ENCODE data around the gene FRMD4B. TPM values are rescaled to one million over a fixed set of nuclear protein-coding genes. Genes with fewer than 3 reads are reported as not detected.
A peak's percentile ranks its signal among the peaks of the same experiment; 100 is the strongest.

The FRMD4B gene
- total RNA-seq, 1 donor from 2014 or later = 16.4 TPM

DNA sequence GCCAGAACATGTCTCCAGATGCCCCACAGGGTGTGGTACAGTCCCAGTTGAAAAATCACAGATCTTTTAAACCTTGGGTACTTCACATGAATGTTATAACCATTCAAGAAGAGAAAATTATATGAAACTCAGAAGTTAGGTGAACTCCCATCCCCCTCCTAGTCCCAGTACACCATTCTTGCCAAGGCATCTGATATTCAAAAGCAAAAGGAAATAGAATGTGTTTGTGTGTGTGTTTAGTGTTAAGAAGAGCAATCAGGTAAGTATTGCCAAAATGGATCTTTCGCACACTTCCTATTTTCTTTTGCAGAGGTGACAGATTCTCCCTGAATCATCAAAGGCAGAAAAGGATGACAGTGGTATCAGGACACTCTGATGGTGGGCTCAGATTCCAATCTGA lies 219.4 kb downstream of the FRMD4B start:
- H3K27me3 ChIP-seq (ENCODE audit: control insufficient read depth, insufficient read depth, low read length) = no peaks in the 10 kb centered on the region
- TF ChIP-seq, protein P1, sequence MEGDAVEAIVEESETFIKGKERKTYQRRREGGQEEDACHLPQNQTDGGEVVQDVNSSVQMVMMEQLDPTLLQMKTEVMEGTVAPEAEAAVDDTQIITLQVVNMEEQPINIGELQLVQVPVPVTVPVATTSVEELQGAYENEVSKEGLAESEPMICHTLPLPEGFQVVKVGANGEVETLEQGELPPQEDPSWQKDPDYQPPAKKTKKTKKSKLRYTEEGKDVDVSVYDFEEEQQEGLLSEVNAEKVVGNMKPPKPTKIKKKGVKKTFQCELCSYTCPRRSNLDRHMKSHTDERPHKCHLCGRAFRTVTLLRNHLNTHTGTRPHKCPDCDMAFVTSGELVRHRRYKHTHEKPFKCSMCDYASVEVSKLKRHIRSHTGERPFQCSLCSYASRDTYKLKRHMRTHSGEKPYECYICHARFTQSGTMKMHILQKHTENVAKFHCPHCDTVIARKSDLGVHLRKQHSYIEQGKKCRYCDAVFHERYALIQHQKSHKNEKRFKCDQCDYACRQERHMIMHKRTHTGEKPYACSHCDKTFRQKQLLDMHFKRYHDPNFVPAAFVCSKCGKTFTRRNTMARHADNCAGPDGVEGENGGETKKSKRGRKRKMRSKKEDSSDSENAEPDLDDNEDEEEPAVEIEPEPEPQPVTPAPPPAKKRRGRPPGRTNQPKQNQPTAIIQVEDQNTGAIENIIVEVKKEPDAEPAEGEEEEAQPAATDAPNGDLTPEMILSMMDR (IDR thresholded peaks at IDR 0.05; ENCODE audit: insufficient read depth, low read length, poor library complexity, severe bottlenecking) = no peak
- no peaks in the 10 kb centered on the region for H3K36me3 ChIP-seq (ENCODE audit: control insufficient read depth, insufficient read depth, low read length)
- DNase-seq (ENCODE audit: low read depth) = no peak
- H3K4me3 ChIP-seq (ENCODE audit: low read depth, low read length) = no peak overlapping the region

DNA sequence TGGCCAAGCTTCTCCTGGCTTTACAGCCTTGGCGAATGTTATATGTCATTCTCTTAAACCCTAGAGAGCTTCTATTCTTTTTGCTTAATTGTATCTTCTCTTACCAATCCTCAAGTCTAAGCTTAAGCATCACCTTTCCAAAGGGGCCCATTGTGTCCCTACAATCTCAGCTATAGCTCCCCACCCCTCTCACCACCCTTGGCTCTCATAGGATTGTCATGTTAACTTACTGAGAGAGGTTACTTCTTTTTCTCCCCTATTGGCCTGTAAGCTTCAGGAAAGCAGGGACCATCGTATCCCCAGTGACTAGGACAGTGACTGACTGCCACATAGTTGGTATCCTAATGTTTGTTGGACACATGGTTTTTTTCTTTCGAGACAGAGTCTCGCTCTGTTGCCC lies 220.1 kb downstream of the FRMD4B start:
- Histone ChIP-seq H3K36me3 (ENCODE audit: control insufficient read depth, insufficient read depth, low read length) (no peaks in the 10 kb centered on the region), H3K27me3 (ENCODE audit: control insufficient read depth, insufficient read depth, low read length) (no peaks in the 10 kb centered on the region), H3K4me3 (ENCODE audit: low read depth, low read length) (no peak overlapping the region)
- TF ChIP-seq, protein P1 (IDR thresholded peaks at IDR 0.05; ENCODE audit: insufficient read depth, low read length, poor library complexity, severe bottlenecking) = no peak
- no peak for DNase-seq (ENCODE audit: low read depth)

DNA sequence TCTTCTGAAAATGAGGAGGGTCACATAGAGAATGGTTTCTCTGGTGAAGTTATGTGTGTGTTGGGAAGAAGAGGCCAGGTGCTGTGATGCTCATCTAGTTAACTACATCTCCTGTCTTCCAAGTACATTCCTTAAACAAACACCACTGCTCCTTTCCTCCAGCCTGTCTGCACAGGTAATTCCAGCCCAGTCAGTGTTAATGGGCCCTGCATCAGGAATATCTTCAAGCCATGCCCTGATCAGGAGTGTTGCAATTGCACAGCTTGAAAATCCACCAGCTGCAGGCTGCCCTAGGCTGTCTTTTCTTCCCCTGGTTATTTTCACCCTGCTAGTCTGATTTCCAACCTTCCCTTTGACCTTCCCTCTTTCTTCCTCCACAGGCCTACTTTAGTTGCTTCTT lies 221.6 kb downstream of the FRMD4B start:
- no peak for DNase-seq (ENCODE audit: low read depth)
- Histone ChIP-seq H3K4me3 (ENCODE audit: low read depth, low read length) (no peak overlapping the region), H3K36me3 (ENCODE audit: control insufficient read depth, insufficient read depth, low read length) (no peaks in the 10 kb centered on the region), H3K27me3 (ENCODE audit: control insufficient read depth, insufficient read depth, low read length) (no peaks in the 10 kb centered on the region)
- TF ChIP-seq, protein P1 (IDR thresholded peaks at IDR 0.05; ENCODE audit: insufficient read depth, low read length, poor library complexity, severe bottlenecking) = no peak

DNA sequence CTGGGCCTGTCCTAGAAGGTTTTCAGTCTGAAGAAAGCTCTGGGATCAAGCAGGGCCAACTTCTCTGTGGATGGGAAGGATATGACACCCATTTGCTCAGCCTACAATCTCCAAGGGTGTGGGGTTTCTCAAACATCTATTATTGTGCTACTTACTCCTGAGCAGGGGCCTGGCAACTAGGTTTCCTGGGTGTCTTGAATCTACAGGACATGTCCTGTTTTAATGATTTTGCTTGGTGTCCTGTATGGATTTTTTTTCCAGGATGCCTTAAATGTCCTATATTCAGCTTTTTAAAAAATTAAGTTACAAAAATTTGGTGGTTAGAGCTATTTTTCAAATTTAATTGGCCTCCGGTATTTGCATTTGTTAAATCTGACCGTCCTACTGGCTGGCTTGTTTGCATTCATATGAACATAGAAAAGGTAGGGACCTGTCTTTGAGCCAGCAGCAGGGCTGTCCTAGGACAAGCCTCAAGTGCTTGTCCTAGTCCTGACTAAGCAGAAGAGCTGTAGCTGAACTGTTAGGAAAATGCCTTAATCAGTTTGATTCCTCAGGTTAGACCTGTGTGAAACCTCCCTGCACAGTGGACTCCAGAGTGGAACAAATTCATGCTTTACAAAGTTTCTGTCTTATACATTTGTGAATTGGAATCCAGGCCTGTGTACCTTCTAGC lies 223.4 kb downstream of the FRMD4B start:
- no peak for DNase-seq (ENCODE audit: low read depth)
- Histone ChIP-seq H3K27me3 (ENCODE audit: control insufficient read depth, insufficient read depth, low read length) (no peaks in the 10 kb centered on the region), H3K4me3 (ENCODE audit: low read depth, low read length) (no peak overlapping the region), H3K36me3 (ENCODE audit: control insufficient read depth, insufficient read depth, low read length) (no peaks in the 10 kb centered on the region)
- TF ChIP-seq, protein P1 (IDR thresholded peaks at IDR 0.05; ENCODE audit: insufficient read depth, low read length, poor library complexity, severe bottlenecking) = no peak

DNA sequence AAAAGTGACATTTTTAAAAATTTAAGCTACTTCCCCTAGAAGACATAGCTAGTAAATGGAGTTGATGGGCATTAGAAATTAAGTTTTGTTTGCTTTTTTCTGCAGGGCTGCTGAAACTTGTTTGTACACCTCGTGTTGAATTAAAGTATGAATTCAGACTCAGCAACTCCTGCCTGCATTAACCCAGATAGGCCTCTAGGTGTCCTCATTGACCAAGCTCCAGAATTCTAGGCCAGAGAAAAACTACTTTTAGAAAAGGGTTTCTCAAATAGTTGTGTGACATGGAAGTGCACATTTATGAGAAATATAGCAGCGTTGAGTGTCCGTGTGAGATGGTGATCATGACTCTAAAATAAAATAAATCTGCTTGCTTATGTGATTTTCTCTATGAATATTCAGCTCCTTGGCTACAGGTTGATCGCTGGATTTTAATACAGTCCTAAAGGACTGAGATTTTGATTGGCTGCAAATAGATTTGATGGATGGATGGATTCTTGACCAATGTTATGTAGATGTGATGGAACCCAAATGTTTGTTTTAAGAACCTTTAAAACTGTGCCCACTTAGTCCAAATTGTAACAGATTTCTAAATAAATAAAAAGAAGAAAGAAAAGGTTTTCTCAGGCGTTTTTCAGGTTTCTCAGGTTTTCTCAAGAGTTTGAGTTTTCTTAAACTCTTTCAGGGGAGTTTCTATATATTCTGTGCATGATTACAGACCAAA lies 224.1 kb downstream of the FRMD4B start:
- DNase-seq (ENCODE audit: low read depth) = no peak
- no peaks in the 10 kb centered on the region for H3K36me3 ChIP-seq (ENCODE audit: control insufficient read depth, insufficient read depth, low read length)
- TF ChIP-seq, protein P1 (IDR thresholded peaks at IDR 0.05; ENCODE audit: insufficient read depth, low read length, poor library complexity, severe bottlenecking) = peak; percentile 88
- no peak overlapping the region for H3K4me3 ChIP-seq (ENCODE audit: low read depth, low read length)
- no peaks in the 10 kb centered on the region for H3K27me3 ChIP-seq (ENCODE audit: control insufficient read depth, insufficient read depth, low read length)
